ENCODE data around the gene TRABD2B.

- TF ChIP-seq CTCF (conservative IDR thresholded peaks at IDR 0.05; ENCODE audit: low read depth, low read length) (no peak), MAZ (IDR thresholded peaks at IDR 0.05; ENCODE audit: borderline replicate concordance, low read depth, low read length) (no peak), ELK1 (IDR thresholded peaks at IDR 0.05; ENCODE audit: borderline replicate concordance, low read depth, low read length) (no peak), USF2 (IDR thresholded peaks at IDR 0.05; ENCODE audit: low read depth, low read length) (no peak), FOS (IDR thresholded peaks at IDR 0.05; ENCODE audit: low read depth, low read length) (no peak), NFE2L2 (IDR thresholded peaks at IDR 0.05; ENCODE audit: low read depth, low read length) (no peak), MXI1 (IDR thresholded peaks at IDR 0.05; ENCODE audit: borderline replicate concordance, low read depth, low read length) (no peak), CHD1 (IDR thresholded peaks at IDR 0.05; ENCODE audit: low read depth, low read length) (no peak), POLR2A (IDR thresholded peaks at IDR 0.05; ENCODE audit: low read depth, low read length) (no peak), CEBPB (IDR thresholded peaks at IDR 0.05; ENCODE audit: low read depth, low read length) (no peak), RCOR1 (IDR thresholded peaks at IDR 0.05; ENCODE audit: insufficient replicate concordance, low read length) (no peak), BHLHE40 (IDR thresholded peaks at IDR 0.05; ENCODE audit: low read depth, low read length) (no peak), MAFK (IDR thresholded peaks at IDR 0.05; ENCODE audit: low read depth, low read length) (no peak), SMC3 (IDR thresholded peaks at IDR 0.05; ENCODE audit: low read depth, low read length) (no peak)
Observed at GRCh38 chr1:47842228-47842919, 154.8 kb downstream of the TRABD2B start.
